Astrocyte of the cerebellum (primary cell): ENCODE measurements around the gene GJE1.

Experiments
- DNase-seq: peaks from one replicate; pipeline ENCODE4 v3.0.0-alpha.2; 2011; ENCODE audit warnings: low read depth
- H3K4me3 ChIP-seq: 2 replicates; pipeline ENCODE4 v1.5.1; 2011; ENCODE audit warnings: mild to moderate bottlenecking, low read depth, low read length, moderate library complexity
- CTCF ChIP-seq: IDR thresholded peaks from 2 replicates; pipeline ENCODE4 v1.5.1; 2012; ENCODE audit warnings: low read length, low read depth, moderate library complexity, mild to moderate bottlenecking; ENCODE audit errors: missing control alignments
- in situ Hi-C: cut with HindIII; loops from 2 replicates; pipeline ENCODE4 v1.10.0; 2017; ENCODE audit warnings: low sequenced_read_pairs

The GJE1 gene

GRCh38 chr6:142178129-142178528 lies 45.4 kb downstream of the GJE1 start:
- no peak for DNase-seq
- H3K4me3 ChIP-seq: no peak overlapping the region
- TF ChIP-seq CTCF: no peak
- in situ Hi-C loops: no loop called here

- no peak overlapping the region for H3K4me3 ChIP-seq
- no peak for TF ChIP-seq CTCF
- in situ Hi-C loops: no loop called here
- DNase-seq: no peak
Measured at GRCh38 chr6:142182004-142182403, 49.3 kb downstream of the GJE1 start.

GRCh38 chr6:142183351-142183750 lies 50.6 kb downstream of the GJE1 start:
- no peak for DNase-seq
- TF ChIP-seq CTCF: no peak
- in situ Hi-C loops: no loop called here
- H3K4me3 ChIP-seq: no peak overlapping the region

DNA sequence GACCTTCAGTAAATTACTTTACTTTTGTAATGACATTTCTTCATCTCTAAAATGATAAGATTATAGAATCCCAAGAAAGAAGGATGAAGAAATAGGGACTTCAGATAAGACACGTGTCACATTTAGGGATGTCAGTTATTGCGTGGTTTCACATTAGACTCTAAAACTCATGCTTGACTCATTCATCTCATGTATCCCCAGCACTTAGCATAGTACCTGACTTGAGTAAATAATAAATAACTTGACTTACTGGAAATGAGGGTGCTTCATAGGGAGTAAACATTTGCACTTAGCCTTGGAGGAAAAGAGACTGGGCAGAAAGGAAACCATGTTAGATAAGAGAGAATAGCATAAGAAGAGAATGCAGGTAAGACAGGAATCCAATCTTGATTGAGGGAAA lies 51.6 kb downstream of the GJE1 start:
- in situ Hi-C loops: no loop called here
- no peak for DNase-seq
- no peak for TF ChIP-seq CTCF
- H3K4me3 ChIP-seq: no peak overlapping the region
